HCT116 (cell line): ENCODE results near the gene PDE4D.

Source experiments
- EZH2phosphoT487 ChIP-seq: fragments of 200-600 bp; IDR thresholded peaks from 2 replicates; pipeline ENCODE4 v1.6.1; 2018; ENCODE audit warnings: antibody characterized with exemption, borderline replicate concordance
- POLR2A ChIP-seq: IDR thresholded peaks from 2 replicates; pipeline ENCODE4 v1.7.0; 2011; ENCODE audit warnings: borderline replicate concordance; ENCODE audit not compliant: insufficient read depth, insufficient read length; ENCODE audit errors: extremely low read depth
- RAD21 ChIP-seq: IDR thresholded peaks from 2 replicates; pipeline ENCODE4 v1.6.1; 2012; ENCODE audit warnings: low read depth, mild to moderate bottlenecking
- TCF7L2 ChIP-seq: IDR thresholded peaks from 2 replicates; pipeline ENCODE4 v1.7.0; 2011; ENCODE audit warnings: borderline replicate concordance, inconsistent platforms; ENCODE audit not compliant: insufficient read depth, insufficient read length; ENCODE audit errors: extremely low read depth
- ZNF274 ChIP-seq: fragments of 200-500 bp; sonication (Bioruptor generic); IDR thresholded peaks from 2 replicates; pipeline ENCODE4 v1.6.1; 2014; ENCODE audit warnings: mild to moderate bottlenecking, low read depth, low read length, inconsistent platforms
- TF ChIP-seq, protein P1 (sequence below), 3 experiments: fragments of 200-600 bp in 1 of 3; sonication (generic) in 1 of 3; IDR thresholded peaks in 2 of 3; conservative IDR thresholded peaks in 1 of 3; 2 replicates each; pipeline ENCODE4 v1.5.1; 2012 to 2017; ENCODE audit warnings: low read depth in 2 of 3, low read length in 2 of 3, antibody characterized with exemption in 1 of 3, borderline replicate concordance in 1 of 3, control low read depth in 1 of 3, mild to moderate bottlenecking in 1 of 3, mixed read lengths in 1 of 3, mixed run types in 1 of 3, moderate library complexity in 1 of 3; ENCODE audit not compliant: insufficient read depth in 1 of 3
- TF ChIP-seq, protein P2 (sequence below): IDR thresholded peaks from 2 replicates; pipeline ENCODE4 v1.6.1; 2012

DNA sequence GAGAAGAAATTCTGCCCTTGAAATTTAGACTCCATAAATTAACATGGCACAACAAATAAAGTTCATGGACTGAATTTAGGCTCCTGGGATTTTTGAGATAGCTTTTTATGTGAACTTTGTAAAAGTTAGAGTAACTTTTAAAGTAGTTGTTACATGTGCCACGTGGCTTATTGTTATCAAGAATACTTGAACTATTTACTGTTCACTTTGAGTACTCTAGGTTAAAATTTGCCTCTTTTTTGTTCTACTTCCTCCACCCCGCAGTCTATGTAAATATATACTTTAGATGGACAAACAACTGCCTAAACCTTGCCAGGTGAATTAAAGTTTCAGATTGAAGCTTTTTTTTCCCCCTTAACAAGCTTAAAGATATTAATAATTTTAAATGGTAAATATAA is 852.7 kb downstream of the PDE4D start:
- TF ChIP-seq, protein P1, sequence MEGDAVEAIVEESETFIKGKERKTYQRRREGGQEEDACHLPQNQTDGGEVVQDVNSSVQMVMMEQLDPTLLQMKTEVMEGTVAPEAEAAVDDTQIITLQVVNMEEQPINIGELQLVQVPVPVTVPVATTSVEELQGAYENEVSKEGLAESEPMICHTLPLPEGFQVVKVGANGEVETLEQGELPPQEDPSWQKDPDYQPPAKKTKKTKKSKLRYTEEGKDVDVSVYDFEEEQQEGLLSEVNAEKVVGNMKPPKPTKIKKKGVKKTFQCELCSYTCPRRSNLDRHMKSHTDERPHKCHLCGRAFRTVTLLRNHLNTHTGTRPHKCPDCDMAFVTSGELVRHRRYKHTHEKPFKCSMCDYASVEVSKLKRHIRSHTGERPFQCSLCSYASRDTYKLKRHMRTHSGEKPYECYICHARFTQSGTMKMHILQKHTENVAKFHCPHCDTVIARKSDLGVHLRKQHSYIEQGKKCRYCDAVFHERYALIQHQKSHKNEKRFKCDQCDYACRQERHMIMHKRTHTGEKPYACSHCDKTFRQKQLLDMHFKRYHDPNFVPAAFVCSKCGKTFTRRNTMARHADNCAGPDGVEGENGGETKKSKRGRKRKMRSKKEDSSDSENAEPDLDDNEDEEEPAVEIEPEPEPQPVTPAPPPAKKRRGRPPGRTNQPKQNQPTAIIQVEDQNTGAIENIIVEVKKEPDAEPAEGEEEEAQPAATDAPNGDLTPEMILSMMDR (IDR thresholded peaks at IDR 0.05 in 2 of 3, conservative IDR thresholded peaks at IDR 0.05 in 1 of 3; ENCODE audit: borderline replicate concordance in 1 of 3, insufficient read depth in 1 of 3, low read depth in 2 of 3, low read length in 2 of 3) = no peak
- no peak for TF ChIP-seq POLR2A
- TF ChIP-seq, protein P2, sequence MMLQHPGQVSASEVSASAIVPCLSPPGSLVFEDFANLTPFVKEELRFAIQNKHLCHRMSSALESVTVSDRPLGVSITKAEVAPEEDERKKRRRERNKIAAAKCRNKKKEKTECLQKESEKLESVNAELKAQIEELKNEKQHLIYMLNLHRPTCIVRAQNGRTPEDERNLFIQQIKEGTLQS = no peak
- TF ChIP-seq RAD21 = no peak
- no peak for TF ChIP-seq ZNF274
- no peak for TF ChIP-seq TCF7L2
- no peak for TF ChIP-seq EZH2phosphoT487
